ENCODE results near the gene AFP.
A peak's percentile ranks its signal among the peaks of the same experiment; 100 is the strongest.

Gene AFP

GRCh38 chr4:73439445-73439844, 3.4 kb downstream of the AFP start:
- no peak for DNase-seq

- DNase-seq = no peak
Measured at GRCh38 chr4:73439991-73440390, 4.0 kb downstream of the AFP start.

GRCh38 chr4:73440653-73441052, 4.6 kb downstream of the AFP start:
- no peak for DNase-seq

GRCh38 chr4:73442275-73442674, 6.3 kb downstream of the AFP start:
- DNase-seq = no peak

GRCh38 chr4:73443224-73443623, 7.2 kb downstream of the AFP start:
- no peak for DNase-seq

GRCh38 chr4:73445383-73446335, 9.6 kb downstream of the AFP start:
- DNase-seq = no peak

- DNase-seq = peak; percentile 27
Measured at GRCh38 chr4:73446336-73446938, 10.4 kb downstream of the AFP start.

- DNase-seq = no peak
Measured at GRCh38 chr4:73447671-73448070, 11.7 kb downstream of the AFP start.

GRCh38 chr4:73448448-73449203, 12.6 kb downstream of the AFP start:
- DNase-seq = no peak

GRCh38 chr4:73450398-73451004, 14.5 kb downstream of the AFP start:
- peak; percentile 66 for DNase-seq

GRCh38 chr4:73451404-73451803, 15.4 kb downstream of the AFP start:
- no peak for DNase-seq

- no peak for DNase-seq
Measured at GRCh38 chr4:73451981-73452747, 16.1 kb downstream of the AFP start.

- no peak for DNase-seq
Measured at GRCh38 chr4:73452953-73453700, 17.1 kb downstream of the AFP start.

GRCh38 chr4:73453701-73454005, 17.6 kb downstream of the AFP start:
- DNase-seq = no peak

- no peak for DNase-seq
Measured at GRCh38 chr4:73454920-73455319, 18.9 kb downstream of the AFP start.

GRCh38 chr4:73456177-73457022, 20.4 kb downstream of the AFP start:
- no peak for DNase-seq

GRCh38 chr4:73458184-73459047, 22.4 kb downstream of the AFP start:
- no peak for DNase-seq

GRCh38 chr4:73459048-73459421, 23.0 kb downstream of the AFP start:
- no peak for DNase-seq

GRCh38 chr4:73460913-73461522, 25.0 kb downstream of the AFP start:
- DNase-seq = no peak

Data from amniotic stem cell (primary cell).